GM12878 (cell line): ENCODE results near the gene NLRC5. TPM values are rescaled to one million over a fixed set of nuclear protein-coding genes. Genes with fewer than 3 reads are reported as not detected.

Source experiments
- BCL11A ChIP-seq: IDR thresholded peaks from 2 replicates; pipeline ENCODE4 v1.6.1; 2011; ENCODE audit warnings: low read depth, low read length
- BRCA1 ChIP-seq: IDR thresholded peaks from 2 replicates; pipeline ENCODE4 v1.6.1; 2011; ENCODE audit warnings: low read depth, low read length, improper control_type of control experiment
- CEBPB ChIP-seq, 2 experiments: fragments of 150-350 bp in 1 of 2; IDR thresholded peaks; 2 replicates each; pipeline ENCODE4 v1.6.1; 2012 to 2014; ENCODE audit warnings: low read depth in 2 of 2, low read length in 2 of 2, borderline replicate concordance in 1 of 2, inconsistent platforms in 1 of 2
- CEBPZ ChIP-seq: fragments of 150-350 bp; IDR thresholded peaks from 2 replicates; pipeline ENCODE4 v1.6.1; 2016; ENCODE audit warnings: low read depth, low read length
- CREM ChIP-seq: IDR thresholded peaks from 2 replicates; pipeline ENCODE4 v1.6.1; 2014; ENCODE audit warnings: antibody characterized with exemption, low read depth
- CUX1 ChIP-seq: IDR thresholded peaks from 2 replicates; pipeline ENCODE4 v1.6.1; 2012; ENCODE audit warnings: improper control_type of control experiment, low read depth, low read length; ENCODE audit not compliant: insufficient replicate concordance
- EED ChIP-seq: sonication (generic); IDR thresholded peaks from 2 replicates; pipeline ENCODE4 v1.6.1; 2016; ENCODE audit warnings: antibody characterized with exemption, low read depth
- EP300 ChIP-seq, 2 experiments: fragments of 150-350 bp in 1 of 2; IDR thresholded peaks; 2 replicates each; pipeline ENCODE4 v1.6.1; 2011 to 2012; ENCODE audit warnings: low read depth in 2 of 2, low read length in 2 of 2, borderline replicate concordance in 1 of 2, improper control_type of control experiment in 1 of 2, inconsistent platforms in 1 of 2; ENCODE audit not compliant: control insufficient read depth in 1 of 2
- HSF1 ChIP-seq: fragments of 150-350 bp; IDR thresholded peaks from 2 replicates; pipeline ENCODE4 v1.6.1; 2014; ENCODE audit warnings: mild to moderate bottlenecking, low read depth, low read length
- MLLT1 ChIP-seq: fragments of 450-650 bp; IDR thresholded peaks from 2 replicates; pipeline ENCODE4 v1.6.1; 2016; ENCODE audit warnings: mild to moderate bottlenecking
- POLR2A ChIP-seq: IDR thresholded peaks from 2 replicates; pipeline ENCODE4 v1.6.1; 2011; ENCODE audit warnings: low read depth, mild to moderate bottlenecking, low read length
- RELA ChIP-seq: fragments of 450-650 bp; IDR thresholded peaks from 2 replicates; pipeline ENCODE4 v1.8.0; 2014; ENCODE audit warnings: borderline replicate concordance; ENCODE audit not compliant: partially characterized antibody
- SMAD1 ChIP-seq: fragments of 450-650 bp; IDR thresholded peaks from 2 replicates; pipeline ENCODE4 v1.6.1; 2018; ENCODE audit warnings: mild to moderate bottlenecking, low read depth; ENCODE audit not compliant: partially characterized antibody
- SP1 ChIP-seq: IDR thresholded peaks from one replicate; pipeline ENCODE4 v1.6.1; 2011; ENCODE audit warnings: low read depth, low read length
- ZBTB33 ChIP-seq: fragments of 450-650 bp; IDR thresholded peaks from 2 replicates; pipeline ENCODE4 v1.6.1; 2017; ENCODE audit warnings: mild to moderate bottlenecking
- polyA plus RNA-seq, 11 experiments: library from polyadenylated mRNA; depleted of rRNA in 4 of 11; unstranded in 6 of 11; stranded (reverse) in 5 of 11; fragments of >200 nt; fragmentation: Nextera tagmentation in 4 of 11; fragmentation: Illumina TruSeq in 1 of 11; extraction: Ambion mirVana in 4 of 11; extraction: Trizol in 1 of 11; gene quantifications; 1 replicate in 1 of 11; 2 replicates in 10 of 11; pipeline versions ENCODE4 v1.2.1 to v1.2.3, GENCODE V29; 2011 to 2016; ENCODE audit warnings: inconsistent platforms in 2 of 11, missing spikeins in 2 of 11, low read depth in 1 of 11
- total RNA-seq, 4 experiments: library from RNA; depleted of rRNA in 3 of 4; stranded (reverse); fragments of >200 nt in 3 of 4; fragmentation: Illumina TruSeq in 1 of 4; extraction: Trizol in 1 of 4; gene quantifications; 2 replicates each; pipeline versions ENCODE4 v1.2.1 to v1.2.3, GENCODE V29; 2013 to 2021

The NLRC5 gene
- total and polyA plus RNA-seq, 10 of the 15 experiments (the other 5 are each of a cell fraction or from before 2014, with no cell fraction given), result 13.1 to 105 (median 57.3) TPM

GRCh38 chr16:57004387-57005250, 15.3 kb downstream of the NLRC5 start (continued):
- TF ChIP-seq CEBPZ, result no peak
- TF ChIP-seq BCL11A, result no peak
- TF ChIP-seq POLR2A, result peak; percentile 28; the same call in 1 of the 2 replicates
- TF ChIP-seq CEBPB (IDR thresholded peaks at IDR 0.05; ENCODE audit: borderline replicate concordance in 1 of 2, low read depth in 2 of 2, low read length in 2 of 2), result no peak
- no peak for TF ChIP-seq RELA
- no peak for TF ChIP-seq ZBTB33
- no peak for TF ChIP-seq CREM
- TF ChIP-seq EED, result peak; percentile 47; the same call in 1 of the 2 replicates
- no peak for TF ChIP-seq MLLT1
- no peak for TF ChIP-seq BRCA1
- no peak for TF ChIP-seq HSF1
- no peak for TF ChIP-seq SMAD1
- TF ChIP-seq CUX1, result no peak
- no peak for TF ChIP-seq EP300 (IDR thresholded peaks at IDR 0.05; ENCODE audit: borderline replicate concordance in 1 of 2, control insufficient read depth in 1 of 2, low read depth in 2 of 2, low read length in 2 of 2)
- TF ChIP-seq SP1, result no peak
